HG03064 (cell line): ENCODE measurements around the gene CGREF1.

Source experiments
- ATAC-seq: cut with Tn5 transposase; IDR thresholded peaks from one replicate; pipeline ENCODE4 v1.9.1; 2021; ENCODE audit warnings: low read depth; ENCODE audit not compliant: unreplicated experiment

Gene CGREF1

GRCh38 chr2:27118525-27119329 lies at the start of gene CGREF1:
TSS of gene CGREF1 (minus strand) at chr2:27119128. CDS start at chr2:27104366, 14,762 bp downstream.
- no peak for ATAC-seq

DNA sequence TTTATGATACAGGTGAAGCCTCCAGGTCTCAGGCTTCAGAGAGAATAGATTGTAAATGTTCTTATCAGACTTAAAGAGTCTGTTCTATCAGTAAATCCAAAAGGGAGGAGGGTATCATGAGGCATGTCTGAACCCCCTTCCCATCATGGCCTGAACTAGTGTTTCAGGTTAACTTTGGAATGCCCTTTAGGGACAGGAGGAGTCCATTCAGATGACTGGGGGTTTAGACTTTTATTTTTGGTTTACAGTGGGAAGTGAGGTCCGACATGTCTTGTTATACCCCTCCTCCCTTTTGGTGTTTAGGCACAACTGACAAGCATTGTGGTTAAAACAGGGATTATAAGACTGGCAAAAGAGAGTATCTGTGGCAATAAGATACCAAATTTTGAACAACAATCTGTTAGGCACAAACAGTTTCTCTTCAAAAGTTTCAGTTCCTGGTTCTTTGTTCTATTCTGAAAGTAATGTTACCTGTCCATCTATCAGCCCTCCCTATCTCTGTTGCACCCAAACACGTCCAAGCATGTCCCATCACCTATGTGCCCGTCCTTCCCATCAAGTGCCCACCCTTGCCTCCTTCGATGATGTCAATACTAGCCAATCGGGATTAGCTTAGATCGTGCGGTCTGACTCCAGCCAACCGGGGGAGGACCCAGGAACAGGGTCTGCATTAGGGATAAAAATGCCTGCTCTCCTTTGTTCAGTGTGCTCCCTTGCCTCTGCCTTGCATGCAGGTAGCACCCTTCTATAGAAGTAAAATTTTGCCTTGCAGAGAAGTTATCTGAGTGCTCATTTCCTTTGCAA lies 46.2 kb upstream of the CGREF1 start:
- no peak for ATAC-seq

DNA sequence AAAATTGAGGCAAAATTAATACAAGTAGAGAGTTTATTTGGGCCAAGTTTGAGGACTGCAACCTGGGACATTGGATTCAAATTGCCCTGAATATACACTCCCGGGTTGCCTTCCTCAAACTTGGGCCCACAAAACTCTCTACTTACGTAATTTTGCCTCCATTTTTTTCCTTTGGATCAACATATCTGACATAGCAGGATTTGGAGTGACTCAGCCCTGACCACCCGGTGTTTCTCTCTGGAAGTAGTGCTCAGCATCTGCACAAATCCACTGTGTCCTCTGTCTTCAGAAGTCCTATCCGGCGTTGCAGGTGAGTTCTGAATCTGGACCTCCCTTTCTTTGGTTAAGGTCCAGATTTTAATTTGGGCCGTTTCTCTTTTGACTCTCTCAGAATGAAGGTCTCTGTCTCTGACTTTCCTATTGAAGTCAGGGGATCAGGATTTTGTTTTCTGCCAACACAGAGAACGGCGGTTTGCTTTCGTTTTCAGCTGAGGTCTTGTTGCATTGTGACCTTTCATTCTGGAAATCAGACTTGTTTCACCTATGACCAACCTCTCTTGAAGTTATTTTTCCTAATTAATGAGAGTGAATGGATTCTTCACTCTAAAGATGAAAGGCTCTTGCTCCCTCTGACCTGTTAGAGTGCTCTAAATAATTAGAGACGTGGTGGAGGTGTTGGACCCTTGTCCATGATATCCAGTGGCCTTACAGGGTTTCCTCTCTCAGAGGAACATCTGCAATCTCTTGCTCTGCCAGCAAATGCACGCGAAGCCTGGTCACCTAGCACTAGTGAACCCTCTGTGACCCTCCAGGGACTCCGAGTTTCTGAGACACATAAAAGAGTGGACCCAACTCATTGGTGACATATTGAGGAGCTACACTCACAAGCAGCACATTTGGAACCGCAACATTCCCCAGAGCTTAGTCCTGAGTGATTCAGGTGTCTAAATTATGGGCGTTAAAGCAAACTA lies 43.5 kb upstream of the CGREF1 start:
- no peak for ATAC-seq

GRCh38 chr2:27160191-27160590 lies 41.3 kb upstream of the CGREF1 start:
- ATAC-seq: no peak

DNA sequence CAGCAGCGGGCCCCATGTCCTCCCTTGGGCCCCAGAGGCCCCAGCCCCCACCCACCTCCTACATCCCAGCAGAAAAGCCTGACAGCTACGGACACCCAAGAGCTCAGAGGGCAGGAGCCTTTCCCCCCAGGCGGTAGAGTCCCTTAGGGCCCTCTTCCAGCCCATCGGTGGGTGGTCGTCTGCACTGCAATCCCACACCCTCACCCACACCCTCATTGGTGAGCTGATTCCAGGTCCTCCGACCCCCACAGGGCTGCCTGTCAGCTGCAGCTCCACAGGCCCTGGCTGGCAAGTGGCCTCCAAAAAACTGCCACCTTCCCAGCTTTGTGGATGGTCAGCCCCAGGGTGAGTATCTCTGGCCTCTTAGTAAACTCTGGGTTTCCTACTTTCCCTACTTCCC lies 40.3 kb upstream of the CGREF1 start:
- no peak for ATAC-seq

DNA sequence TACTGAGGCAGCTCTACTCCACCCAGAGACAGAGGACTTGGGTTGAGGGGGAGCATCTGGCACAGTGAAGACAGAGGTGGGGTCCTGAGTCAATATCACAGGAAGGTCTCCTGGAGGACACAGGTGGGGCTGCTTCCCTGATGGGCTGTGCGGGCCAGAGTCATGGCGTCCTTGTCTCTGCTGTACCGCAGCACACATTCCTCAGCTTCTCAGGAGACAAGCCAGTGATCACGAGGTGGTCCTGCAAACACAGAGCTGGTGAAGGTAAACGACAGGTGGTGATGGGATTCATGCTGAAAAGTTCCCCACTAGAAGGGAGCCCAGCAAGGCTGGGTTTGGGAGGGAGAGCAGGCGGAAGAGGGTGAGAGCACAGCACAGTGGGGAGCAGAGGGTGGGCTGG lies 39.5 kb upstream of the CGREF1 start:
- ATAC-seq: no peak

GRCh38 chr2:27155069-27155520 lies 36.2 kb upstream of the CGREF1 start:
- no peak for ATAC-seq

DNA sequence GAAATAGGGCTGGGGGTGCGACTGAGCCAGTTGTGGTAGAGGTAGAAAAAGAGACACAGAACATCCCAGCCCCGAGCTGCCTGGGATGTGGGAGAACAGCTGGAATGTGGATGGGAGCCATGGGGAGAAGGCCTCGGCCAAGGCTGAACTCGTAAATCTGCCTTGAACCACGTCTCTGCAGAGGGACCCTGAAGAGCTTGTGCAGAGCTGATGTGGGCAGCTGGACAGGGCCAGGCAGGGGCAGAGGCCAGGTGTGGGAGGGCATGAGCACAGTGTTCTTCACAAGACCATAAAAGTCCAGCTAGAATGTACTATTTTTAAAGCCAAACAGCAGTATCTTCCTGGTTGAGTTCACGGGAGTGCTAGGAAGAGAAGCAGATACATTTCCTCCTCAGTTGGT lies 35.6 kb upstream of the CGREF1 start:
- no peak for ATAC-seq

DNA sequence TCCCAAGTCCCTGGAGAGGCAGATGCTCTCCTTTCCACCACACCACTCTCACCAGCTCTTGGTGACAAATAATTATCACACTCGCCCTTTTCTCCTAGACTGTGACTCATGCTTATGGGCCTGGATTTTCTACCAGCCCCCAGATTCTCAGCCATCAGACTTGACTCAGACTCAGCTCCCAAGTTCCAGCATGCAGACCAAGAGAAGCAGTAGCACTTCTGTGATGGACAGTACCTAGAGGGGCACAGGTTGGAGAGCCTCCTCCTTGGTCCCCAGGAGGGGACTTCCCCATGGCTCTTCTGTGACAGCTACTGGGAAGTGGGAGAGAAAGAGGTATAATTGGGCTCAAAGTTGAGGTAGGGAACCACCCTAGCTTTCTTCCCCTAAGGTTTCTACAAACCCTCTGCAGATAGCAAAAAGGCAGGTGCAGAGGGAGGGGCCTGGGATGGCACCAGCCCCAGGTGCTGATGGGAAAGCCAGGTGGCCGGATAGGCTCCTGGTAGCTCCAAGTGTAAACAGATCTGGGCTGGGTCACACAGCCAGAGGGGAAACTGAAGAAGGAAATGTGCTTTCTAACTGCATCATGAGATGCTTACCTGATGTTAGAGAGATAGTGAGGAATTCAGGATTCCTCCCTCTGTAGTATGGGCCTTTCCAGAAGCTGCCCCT lies 34.0 kb upstream of the CGREF1 start:
- ATAC-seq: no peak

DNA sequence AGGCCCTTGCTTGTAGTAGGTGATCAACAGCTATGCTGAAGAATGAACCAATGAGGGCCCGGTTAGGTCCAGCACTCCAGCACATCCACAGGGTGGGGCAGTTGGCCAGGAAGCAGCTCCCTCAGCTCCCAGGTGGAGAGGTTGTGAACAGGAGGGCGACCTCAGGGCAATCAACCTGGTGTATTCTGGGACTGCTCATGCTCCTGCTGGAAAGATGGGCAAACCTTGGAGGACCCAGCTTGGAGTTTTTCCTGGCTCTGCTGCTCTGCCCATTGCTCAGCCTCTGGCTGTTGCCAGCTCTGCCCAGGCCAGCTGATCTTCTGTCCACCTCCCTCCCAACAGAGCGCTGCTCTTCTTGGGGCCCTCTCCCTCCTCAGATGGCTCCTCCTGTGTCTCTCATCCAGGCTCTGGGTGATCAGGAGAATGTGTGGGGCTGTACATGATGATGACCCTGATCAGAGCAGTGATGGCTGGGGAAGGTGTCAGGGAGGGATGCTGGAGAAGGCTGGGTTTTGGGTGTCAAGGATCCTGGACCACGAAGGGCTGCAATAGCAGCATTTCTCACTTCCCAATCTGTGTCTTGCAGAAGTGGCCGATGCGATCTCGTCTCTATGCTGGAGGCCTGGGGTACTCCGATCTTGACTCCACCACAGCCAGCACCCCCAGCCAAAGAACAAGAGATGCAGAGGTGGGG lies 33.3 kb upstream of the CGREF1 start:
- no peak for ATAC-seq

DNA sequence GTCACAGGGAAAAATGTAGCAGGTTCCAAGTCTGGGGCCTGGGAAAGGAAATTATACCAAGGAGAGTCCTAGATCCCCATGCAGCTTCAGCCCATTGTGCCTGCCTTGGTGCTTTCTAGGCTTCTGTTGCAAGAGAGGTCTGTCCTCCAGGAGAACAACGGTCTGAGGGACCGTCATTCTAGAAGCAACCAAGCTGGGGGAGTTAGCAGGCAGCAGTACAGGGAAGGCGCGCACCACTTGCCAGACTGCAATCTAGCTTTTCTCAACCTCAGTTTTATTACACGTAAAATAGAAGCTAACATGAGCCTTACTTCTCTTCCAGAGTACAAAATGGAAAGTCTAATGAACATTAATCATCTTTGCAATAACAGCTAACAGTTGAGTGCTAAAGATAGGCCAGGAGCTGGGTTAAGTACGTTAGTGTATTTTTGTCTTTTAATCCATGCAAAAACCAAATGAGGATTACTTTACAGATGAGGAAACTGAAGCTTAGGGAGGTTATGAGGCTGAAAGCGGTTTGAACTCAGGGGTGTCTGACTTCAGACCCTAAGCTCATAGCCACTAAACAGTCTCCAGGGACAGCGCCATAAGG lies 31.8 kb upstream of the CGREF1 start:
- ATAC-seq: no peak

DNA sequence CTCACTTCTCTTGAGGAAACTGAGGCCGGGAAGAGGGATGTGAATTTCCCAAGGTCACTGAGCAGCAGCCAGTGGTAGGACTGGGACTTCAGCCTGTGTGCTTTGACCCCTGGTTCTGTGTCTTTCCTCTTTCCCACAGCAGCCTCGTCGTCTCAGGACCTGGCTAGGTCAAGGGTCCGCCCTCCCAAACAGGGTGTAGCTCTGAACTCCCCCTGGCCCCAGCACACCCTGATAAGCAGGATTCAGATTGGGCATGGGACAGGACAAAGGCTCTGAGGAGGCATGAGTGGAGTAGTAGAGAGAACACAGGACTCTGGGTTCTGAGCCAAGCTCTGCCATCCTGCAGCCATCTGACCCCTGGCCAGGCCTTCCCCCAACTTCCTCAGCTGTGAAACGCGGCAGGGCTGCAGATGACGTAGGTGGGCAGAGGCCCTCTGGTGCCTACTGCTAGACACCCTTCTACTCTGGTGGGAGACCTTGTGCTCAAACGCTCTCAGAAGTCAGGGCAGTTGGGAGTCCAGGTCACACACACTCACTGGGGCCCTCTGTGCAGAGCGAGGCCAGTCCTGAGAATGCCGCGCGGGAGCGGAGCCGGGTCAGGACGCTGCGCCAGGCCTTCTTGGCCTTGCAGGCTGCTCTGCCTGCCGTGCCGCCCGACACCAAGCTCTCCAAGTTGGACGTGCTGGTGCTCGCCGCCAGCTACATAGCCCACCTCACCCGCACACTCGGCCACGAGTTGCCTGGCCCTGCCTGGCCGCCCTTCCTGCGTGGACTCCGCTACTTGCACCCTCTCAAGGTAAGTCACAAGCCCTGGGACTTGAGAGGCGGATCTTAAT lies 30.9 kb upstream of the CGREF1 start:
- no peak for ATAC-seq

- ATAC-seq: no peak
Observed at GRCh38 chr2:27148801-27149439, 30.0 kb upstream of the CGREF1 start, which contains the start of gene TCF23. TSS of gene TCF23 (plus strand) at chr2:27149004. CDS start at chr2:27149134, 130 bp downstream.

GRCh38 chr2:27147935-27148334 lies 29.0 kb upstream of the CGREF1 start:
- ATAC-seq: no peak

- ATAC-seq: no peak
Observed at GRCh38 chr2:27145682-27146081, 26.8 kb upstream of the CGREF1 start.

- ATAC-seq: no peak
Observed at GRCh38 chr2:27143285-27143684, 24.4 kb upstream of the CGREF1 start.

- ATAC-seq: no peak
Observed at GRCh38 chr2:27139310-27139709, 20.4 kb upstream of the CGREF1 start, which contains the start of gene PRR30. TSS of gene PRR30 (minus strand) at chr2:27139410. CDS start at chr2:27138329, 1,081 bp downstream.

- no peak for ATAC-seq
Observed at GRCh38 chr2:27138111-27138510, 19.2 kb upstream of the CGREF1 start.
